Activated CD4-positive, alpha-beta T cell treated with anti-CD3 and anti-CD28 coated beads for 48 hours (primary cell): ENCODE measurements around the gene RAP2A.

ENCODE experiments used
- DNase-seq: peaks from one replicate; pipeline ENCODE4 v3.0.0-alpha.2; 2020

RAP2A gene

GRCh38 chr13:97456047-97456446 is 22.1 kb downstream of the RAP2A start:
- DNase-seq, result no peak

- DNase-seq, result no peak
These were observed 25.3 kb downstream of the RAP2A start for GRCh38 chr13:97459215-97459777.

DNA sequence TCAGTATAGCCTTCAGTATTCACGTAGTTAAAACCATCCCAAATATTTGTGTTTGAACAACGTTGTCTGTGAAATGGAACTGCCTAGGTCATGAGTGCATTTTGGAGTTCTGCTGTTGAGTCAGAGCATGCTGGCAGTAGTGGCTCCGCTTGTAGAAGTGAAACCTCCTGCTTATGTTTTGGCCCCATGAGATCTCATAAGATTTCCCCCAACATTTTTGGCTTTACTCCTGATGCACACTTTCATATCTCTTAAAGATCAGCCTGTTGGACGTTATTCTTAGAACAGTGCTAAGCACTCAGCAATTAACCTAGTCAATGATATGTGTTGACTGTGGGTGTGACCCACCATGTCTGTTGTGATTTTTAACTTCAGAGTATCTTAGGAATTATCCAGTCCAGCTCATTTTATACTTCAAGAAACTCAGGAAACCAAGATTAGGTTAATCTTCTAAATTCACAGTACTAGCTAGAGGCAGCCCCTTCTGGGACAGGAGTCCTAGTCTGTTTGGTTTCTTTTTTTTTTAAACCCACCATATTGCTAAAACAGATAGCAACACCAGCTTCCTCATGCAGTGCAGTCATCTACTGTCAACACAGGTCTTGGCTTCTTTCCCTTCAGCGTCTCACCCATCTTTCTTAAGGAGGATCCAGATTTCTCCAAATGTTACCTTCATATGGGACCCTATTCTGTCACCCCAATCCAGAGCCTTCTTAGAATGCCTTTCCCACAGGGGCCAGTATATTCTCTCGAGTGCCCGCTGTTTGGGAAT is 26.2 kb downstream of the RAP2A start:
- DNase-seq, result no peak

- DNase-seq, result no peak
These were observed 26.9 kb downstream of the RAP2A start for GRCh38 chr13:97460853-97461252.

GRCh38 chr13:97464561-97464960 is 30.6 kb downstream of the RAP2A start:
- DNase-seq, result no peak

DNA sequence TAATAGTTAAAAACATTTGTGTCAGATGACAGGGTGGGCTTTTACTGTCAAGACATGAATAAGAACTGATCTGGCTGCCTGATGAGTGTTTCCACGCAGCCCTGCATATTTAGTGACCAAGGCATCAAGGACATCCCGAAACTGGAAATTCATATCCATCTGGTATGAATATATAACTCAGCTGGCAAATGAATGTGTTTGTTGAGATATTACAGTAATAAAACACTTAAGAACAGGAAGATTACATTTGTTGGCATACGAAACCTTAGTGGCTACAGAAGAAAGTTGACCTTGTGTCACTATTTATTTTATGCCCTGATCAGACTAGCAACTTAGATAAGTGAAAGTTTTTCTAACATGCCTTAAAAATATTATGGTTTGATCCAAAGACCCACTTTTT is 32.8 kb downstream of the RAP2A start:
- DNase-seq, result no peak

- DNase-seq, result no peak
These were observed 34.4 kb downstream of the RAP2A start for GRCh38 chr13:97468331-97468730.

DNA sequence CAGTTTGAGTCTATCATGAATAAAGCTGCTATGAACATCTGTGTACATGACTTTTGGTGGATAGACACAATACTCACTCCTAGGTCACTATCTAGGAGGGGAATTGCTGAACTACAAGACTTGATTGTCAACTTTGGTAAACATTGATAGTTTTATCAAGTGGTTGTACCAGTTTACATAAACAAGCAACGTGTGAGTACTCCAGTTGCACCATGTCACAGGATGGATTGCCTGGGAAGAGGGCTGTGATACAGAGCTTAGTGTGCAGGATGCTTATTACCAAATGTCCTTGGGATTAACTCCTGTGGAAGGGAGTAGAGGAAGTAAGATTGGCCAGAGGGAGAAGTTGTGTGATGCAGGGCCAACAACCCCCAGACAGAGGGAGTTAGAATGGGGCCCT is 37.7 kb downstream of the RAP2A start:
- DNase-seq, result no peak

DNA sequence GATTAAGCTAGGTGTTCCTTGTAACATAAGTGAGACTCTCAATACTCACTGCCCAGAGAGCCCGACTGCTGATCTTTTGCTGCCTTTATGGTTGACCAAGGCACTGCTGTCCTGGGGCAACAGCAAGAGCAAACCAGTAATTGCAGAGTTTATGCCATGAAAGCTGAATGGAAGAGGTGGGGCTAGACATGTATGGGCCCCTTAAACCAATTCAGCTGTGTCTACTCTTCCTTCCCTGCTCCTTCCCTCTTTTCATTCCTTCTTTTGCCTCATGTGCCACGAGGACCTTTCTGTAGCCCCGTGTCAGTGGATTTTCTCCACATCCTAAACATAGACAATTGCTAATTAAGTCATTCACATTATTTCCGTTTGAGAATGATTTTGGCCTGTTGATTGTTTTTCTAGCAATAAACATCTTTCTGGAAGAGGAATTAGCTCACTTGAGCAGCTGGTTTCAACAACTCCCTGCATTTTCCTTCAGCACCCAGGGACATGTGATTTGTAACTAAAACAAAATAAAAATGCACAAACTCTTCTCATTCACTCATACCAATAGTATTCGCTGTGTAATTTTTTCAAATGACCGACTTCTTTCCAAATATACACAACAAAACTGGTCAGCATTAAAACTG is 40.5 kb downstream of the RAP2A start:
- no peak for DNase-seq

DNA sequence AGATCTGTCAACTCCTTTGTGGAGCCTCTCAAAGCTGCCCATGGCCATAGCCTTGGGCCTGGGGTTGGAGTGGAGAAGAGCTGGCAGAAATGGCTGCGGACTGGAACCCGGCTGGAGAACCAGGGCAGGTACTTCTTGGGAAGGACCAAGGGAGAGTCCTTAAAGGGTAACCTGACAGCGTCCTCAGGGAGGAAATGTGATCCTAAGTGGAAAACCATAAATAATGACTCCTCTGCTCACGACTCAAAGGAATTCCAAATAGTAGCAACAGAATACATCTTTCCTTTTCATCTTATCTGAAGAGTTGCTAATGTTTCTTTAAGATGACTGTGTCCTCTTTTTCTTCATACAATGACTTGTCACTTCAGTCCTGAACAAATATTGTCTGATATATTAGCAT is 41.0 kb downstream of the RAP2A start:
- DNase-seq, result no peak

GRCh38 chr13:97477844-97478243 is 43.9 kb downstream of the RAP2A start:
- DNase-seq, result no peak

GRCh38 chr13:97478247-97478646 is 44.3 kb downstream of the RAP2A start:
- no peak for DNase-seq

- no peak for DNase-seq
These were observed 49.5 kb downstream of the RAP2A start for GRCh38 chr13:97483465-97483864.

DNA sequence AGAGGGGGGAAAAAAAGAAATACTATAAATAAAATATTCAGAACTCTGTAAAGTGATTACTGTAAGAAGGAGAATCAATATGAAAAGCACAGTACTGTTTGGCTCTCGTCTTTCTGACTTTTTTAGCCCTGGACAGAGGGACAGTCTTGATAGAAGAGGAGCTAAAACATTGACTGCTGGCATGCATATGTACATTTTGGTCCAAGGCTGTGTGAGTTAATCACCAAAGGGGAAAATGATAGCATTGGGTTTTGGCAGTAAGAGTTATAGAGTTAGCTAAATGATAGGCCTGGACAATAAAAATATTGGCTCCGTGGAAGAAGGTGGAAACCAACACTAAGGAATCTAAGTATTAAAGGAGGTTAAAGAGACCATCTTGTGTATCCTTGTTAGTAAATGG is 50.3 kb downstream of the RAP2A start:
- no peak for DNase-seq

GRCh38 chr13:97485320-97485719 is 51.4 kb downstream of the RAP2A start:
- no peak for DNase-seq

DNA sequence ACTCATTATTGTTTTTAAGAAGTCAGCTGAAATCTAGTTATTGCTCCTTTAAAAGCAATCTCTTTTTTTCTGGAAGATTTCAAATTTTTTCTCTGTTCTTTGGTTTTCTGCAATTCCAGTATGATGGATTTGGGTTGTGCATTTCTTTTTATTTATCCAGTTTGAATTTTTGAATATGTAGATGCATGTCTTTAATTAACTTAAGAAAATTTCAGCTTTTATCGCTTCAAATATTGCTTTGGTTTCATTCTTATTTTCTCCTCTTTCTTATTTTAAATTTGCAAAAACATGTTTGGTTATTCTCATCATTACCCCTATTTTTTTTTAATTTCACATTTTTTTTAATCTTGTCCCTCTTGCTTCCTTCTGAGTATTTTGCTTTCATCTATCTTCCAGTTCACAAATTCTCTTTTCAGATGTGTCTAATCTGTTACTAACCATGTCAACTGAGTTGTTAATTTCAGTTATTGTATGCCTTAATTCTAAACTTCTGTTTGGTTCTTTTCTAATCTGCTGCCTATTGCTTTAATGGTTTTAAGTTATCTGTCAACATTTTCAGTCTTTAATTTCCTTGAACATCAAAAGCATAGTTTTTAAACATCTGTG is 56.8 kb downstream of the RAP2A start:
- DNase-seq, result no peak

DNA sequence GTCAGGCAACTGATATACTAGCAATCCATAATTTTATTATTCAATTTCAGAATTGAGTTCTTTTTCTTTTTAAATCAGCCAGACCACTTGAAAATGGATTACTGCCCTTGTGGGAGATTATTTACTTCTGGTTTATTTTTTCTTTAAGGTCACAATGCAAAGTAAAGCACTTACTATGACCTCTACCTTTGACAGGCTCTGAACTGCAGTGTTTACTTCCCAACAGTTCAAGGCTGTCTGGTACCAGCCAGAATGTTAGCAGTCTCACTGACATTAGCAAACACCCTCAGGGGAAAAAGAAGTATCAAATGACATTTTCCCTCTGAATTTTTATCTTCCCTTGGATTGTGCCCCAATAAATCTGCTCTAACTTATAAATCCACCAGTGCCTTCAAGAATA is 57.5 kb downstream of the RAP2A start:
- DNase-seq, result no peak

DNA sequence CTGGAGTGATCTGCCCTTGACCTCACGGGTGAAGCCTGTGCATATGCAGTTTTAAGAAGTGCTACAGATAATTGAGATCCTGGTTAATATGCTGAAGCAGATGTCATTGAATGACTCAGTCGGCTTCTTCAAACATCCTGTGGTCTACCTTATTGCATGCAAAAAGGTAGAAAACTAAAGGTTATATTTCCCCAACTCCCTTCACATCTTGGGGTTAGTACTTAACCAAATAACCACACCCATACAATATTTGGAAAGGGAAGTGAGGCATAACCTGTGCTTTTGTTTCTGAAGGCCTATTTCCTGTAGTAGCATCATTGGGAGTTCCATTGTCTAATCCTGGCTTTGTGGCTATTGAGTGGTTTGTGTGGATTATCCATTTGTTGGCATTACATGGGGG is 58.3 kb downstream of the RAP2A start:
- no peak for DNase-seq

- no peak for DNase-seq
These were observed 58.9 kb downstream of the RAP2A start for GRCh38 chr13:97492684-97493371.

GRCh38 chr13:97493456-97493855 is 59.5 kb downstream of the RAP2A start:
- DNase-seq, result no peak

- no peak for DNase-seq
These were observed 61.7 kb downstream of the RAP2A start for GRCh38 chr13:97495678-97496077.

DNA sequence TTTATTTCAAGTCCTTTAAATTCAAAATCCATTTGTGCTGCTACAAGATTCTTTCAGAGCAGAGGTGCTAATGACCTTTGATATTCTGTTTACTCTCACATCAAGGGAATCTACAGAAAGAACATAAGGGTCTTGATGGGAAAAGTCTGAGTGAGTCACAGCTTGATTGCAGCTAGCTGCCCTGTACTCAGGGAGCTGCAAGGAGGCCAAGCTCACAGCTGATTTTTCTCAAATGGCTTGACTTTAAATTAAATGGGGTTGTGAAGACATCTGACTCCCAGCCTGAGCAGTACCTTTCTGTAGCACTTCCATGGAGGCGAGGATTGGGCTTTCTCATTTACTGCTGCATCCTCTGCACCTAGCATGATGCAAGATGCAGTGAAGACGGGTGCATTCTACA is 62.5 kb downstream of the RAP2A start:
- DNase-seq, result no peak

GRCh38 chr13:97497400-97497799 is 63.4 kb downstream of the RAP2A start:
- DNase-seq, result no peak
